Right cardiac atrium (tissue), 5 donors: ENCODE data around the gene RNF121. TPM values are rescaled to one million over a fixed set of nuclear protein-coding genes. Genes with fewer than 3 reads are reported as not detected.

ENCODE experiments used
- ATAC-seq, 2 donors: fragments of 200-7000 bp; cut with Tn5 transposase; one replicate each; pipeline versions ENCODE4 v1.8.0 to v1.9.1; 2020; ENCODE audit warnings: moderate library complexity in 2 of 2, mild to moderate bottlenecking in 1 of 2
- DNase-seq, 3 donors: peaks; one replicate each; pipeline ENCODE4 v3.0.0-alpha.2; 2020
- H3K27ac ChIP-seq: one replicate; pipeline ENCODE4 v1.5.1; 2013; ENCODE audit warnings: mild to moderate bottlenecking, low read length, control low read depth, moderate library complexity
- H3K27me3 ChIP-seq: one replicate; pipeline ENCODE4 v1.6.1; 2013; ENCODE audit not compliant: control insufficient read depth, insufficient read depth
- H3K4me1 ChIP-seq: one replicate; pipeline ENCODE4 v1.6.1; 2013; ENCODE audit warnings: low read length; ENCODE audit not compliant: control insufficient read depth, insufficient read depth
- H3K4me3 ChIP-seq: one replicate; pipeline ENCODE4 v1.5.1; 2013; ENCODE audit warnings: low read length, control low read depth
- H3K9me3 ChIP-seq: one replicate; pipeline ENCODE4 v1.6.1; 2013; ENCODE audit warnings: low read length; ENCODE audit not compliant: control insufficient read depth
- WGBS: extraction: QIAGEN DNeasy Blood & Tissue Kit; methylation state at CpG from one replicate; pipeline ENCODE4 v1.1.7; 2013; 5-methylcytosine and 5-hydroxymethylcytosine counted together
- intact Hi-C, 4 donors: fragments of 100-400 bp; cut with DNase I; formaldehyde crosslinking; loops; one replicate each; pipeline versions ENCODE4 v1.11.0 to v1.14.0; 2022 to 2023
- polyA plus RNA-seq: library from polyadenylated mRNA; stranded (reverse); fragments of 200-250 nt; gene quantifications from one replicate; pipeline ENCODE4 v1.2.3, GENCODE V29; 2013
- total RNA-seq, 4 donors: library from RNA; stranded (reverse); fragmentation: NEBNext Ultra II Directional; extraction: Animal tissue kit (Norgen Biotek cat#: 25700); gene quantifications; one replicate each; pipeline ENCODE4 v1.2.1, GENCODE V29; 2021
- donor health status: healthy with polysubstance abuse.
- donor health status: DM: no; HTN: yes; CAD: no.
- donor health status: DM: no; HTN: no; CAD: no.
- donor health status: DM: no; HTN: yes; CAD: no; lungs with severe emphysema.
- donor health status: DM: yes; HTN: yes; CAD: no.

The RNF121 gene
- total and polyA plus RNA-seq, 5 donors, result 12.2 to 26.8 (median 21.8) TPM

DNA sequence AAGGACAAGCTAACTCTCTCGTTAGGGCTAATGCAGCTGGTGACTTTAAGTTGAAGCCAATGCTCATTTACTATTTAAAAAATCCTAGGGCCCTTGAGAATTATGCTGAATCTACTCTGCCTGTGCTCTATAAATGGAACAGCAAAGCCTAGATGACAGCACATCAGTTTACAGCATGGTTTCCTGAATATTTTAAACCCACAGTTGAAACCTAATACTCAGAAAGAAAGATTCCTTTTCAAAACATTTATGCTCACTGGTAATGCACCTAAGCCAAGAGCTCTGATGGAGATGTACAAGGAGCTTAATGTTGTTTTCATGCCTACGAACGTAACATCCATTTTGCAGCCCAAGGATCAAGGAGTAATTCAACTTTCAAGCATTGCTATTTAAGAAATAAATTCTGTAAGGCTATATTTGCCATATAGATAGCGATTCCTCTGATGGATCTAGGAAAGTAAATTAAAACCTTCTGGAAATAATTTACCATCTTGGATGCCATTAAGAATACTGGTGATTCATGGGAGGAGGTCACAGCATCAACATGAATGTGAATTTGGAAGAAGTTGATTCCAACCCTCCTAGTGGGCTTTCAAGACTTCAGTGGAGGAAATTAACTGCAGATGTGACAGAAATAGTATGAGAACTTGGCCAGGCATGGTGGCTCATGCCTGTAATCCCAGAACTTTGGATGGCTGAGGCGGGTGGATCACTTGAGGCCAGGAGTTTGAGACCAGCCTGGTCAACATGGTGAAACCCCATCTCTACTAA lies 14.9 kb upstream of the RNF121 start:
- Histone ChIP-seq H3K4me3 (no peak overlapping the region), H3K4me1 (no peaks in the 10 kb centered on the region), H3K9me3 (no peaks in the 10 kb centered on the region), H3K27me3 (no peaks in the 10 kb centered on the region), H3K27ac (no peak overlapping the region)
- WGBS, result 89% methylated on average over 5 of the region's 5 CpGs
- ATAC-seq (no peak), DNase-seq (no peak)
- intact Hi-C loops, result no loop called here

GRCh38 chr11:71914617-71915189 lies 14.1 kb upstream of the RNF121 start:
- Histone ChIP-seq H3K9me3 (no peaks in the 10 kb centered on the region), H3K27ac (no peak overlapping the region), H3K4me3 (no peak overlapping the region), H3K27me3 (no peaks in the 10 kb centered on the region), H3K4me1 (no peaks in the 10 kb centered on the region)
- ATAC-seq (no peak), DNase-seq (no peak)
- WGBS, result 95% methylated on average over 7 of the region's 7 CpGs
- intact Hi-C loops, result no loop called here

- DNase-seq, result no peak
- intact Hi-C loops, result no loop called here
- H3K27ac ChIP-seq, result no peak overlapping the region
- no peak overlapping the region for H3K4me3 ChIP-seq
- H3K9me3 ChIP-seq, result no peaks in the 10 kb centered on the region
- H3K4me1 ChIP-seq, result no peaks in the 10 kb centered on the region
- no peaks in the 10 kb centered on the region for H3K27me3 ChIP-seq
- ATAC-seq, result no peak
- WGBS, result 89% methylated on average over 9 of the region's 9 CpGs
Measured at GRCh38 chr11:71917646-71918140, 11.2 kb upstream of the RNF121 start.

GRCh38 chr11:71927820-71928736 lies 768 bp upstream of the RNF121 start, which contains the start of gene XNDC1N:
TSS of gene XNDC1N (minus strand) at chr11:71928594. CDS start at chr11:71923353, 5,241 bp downstream.
- DNase-seq, result peak; percentile 46 to 78 (median 76)
- peak within 1 kb of the TSS; percentile 88 for H3K4me3 ChIP-seq
- H3K9me3 ChIP-seq, result no peaks in the 10 kb centered on the region
- WGBS, result under 1% methylated on average over 40 of the region's 40 CpGs
- ATAC-seq, result peak; percentile 93 to 94
- peak within 1 kb of the TSS; percentile 81 for H3K27ac ChIP-seq
- intact Hi-C loops, result no loop called here
- peaks cover 8% of the 10 kb centered on the region for H3K4me1 ChIP-seq
- no peaks in the 10 kb centered on the region for H3K27me3 ChIP-seq

DNA sequence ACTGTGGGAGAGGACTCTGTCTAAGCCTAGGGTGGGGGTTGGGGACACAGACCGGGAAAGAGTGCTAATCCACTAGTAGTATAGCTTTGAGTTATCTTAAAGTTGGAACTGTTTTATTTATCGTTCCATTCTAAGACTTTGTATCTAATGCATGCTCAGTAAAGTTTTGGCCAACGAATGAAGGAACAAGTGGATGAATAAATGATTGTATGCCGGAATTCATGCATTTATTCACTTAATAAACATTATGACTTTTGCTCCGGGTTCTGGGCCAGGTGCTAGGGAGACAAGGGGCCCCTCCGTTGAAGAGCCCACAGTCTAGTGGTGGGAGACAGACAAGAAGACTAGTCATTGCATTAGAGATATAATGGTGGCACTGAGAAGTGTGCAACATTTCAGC lies 645 bp downstream of the RNF121 start:
- H3K4me3 ChIP-seq, result peak overlapping the region; percentile 88
- ATAC-seq (no peak), DNase-seq (no peak)
- 6% methylated on average over 6 of the region's 6 CpGs for WGBS
- no peaks in the 10 kb centered on the region for H3K27me3 ChIP-seq
- H3K4me1 ChIP-seq, result peaks cover 8% of the 10 kb centered on the region
- no peak overlapping the region for H3K27ac ChIP-seq
- intact Hi-C loops, result no loop called here
- H3K9me3 ChIP-seq, result no peaks in the 10 kb centered on the region

DNA sequence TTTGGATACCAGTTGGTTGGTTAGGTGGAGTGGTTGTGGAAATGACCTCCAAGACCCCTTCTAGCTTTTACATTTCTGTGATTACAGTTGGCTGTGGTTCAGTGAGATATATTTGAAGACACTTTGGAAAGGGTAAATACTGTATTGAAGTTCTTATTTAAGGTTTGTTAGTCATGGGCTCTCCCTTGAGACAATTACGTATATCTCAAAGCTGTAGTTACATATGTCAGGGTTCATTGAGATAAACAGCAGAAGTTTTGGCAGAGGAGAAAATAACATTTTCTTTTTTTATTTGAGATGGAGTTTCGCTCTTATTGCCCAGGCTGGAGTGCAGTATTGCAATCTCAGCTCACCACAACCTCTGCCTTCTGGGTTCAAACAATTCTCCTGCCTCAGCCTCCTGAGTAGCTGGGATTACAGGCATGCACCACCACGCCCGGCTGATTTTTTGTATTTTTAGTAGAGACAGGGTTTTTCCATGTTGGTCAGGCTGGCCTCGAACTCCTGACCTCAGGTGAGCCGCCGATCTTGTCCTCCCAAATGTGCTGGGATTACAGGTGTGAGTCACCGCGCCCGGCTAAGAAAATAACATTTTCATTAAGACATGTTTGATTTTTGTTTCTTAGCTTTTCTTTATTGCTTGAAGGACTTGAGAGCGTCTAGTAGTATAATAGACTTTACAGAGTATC lies 1.9 kb downstream of the RNF121 start:
- H3K4me3 ChIP-seq, result no peak overlapping the region
- H3K27me3 ChIP-seq, result no peaks in the 10 kb centered on the region
- H3K27ac ChIP-seq, result no peak overlapping the region
- DNase-seq (no peak), ATAC-seq (no peak)
- H3K9me3 ChIP-seq, result no peaks in the 10 kb centered on the region
- intact Hi-C loops, result no loop called here
- 71% methylated on average over 11 of the region's 11 CpGs for WGBS
- peaks cover 8% of the 10 kb centered on the region for H3K4me1 ChIP-seq

DNA sequence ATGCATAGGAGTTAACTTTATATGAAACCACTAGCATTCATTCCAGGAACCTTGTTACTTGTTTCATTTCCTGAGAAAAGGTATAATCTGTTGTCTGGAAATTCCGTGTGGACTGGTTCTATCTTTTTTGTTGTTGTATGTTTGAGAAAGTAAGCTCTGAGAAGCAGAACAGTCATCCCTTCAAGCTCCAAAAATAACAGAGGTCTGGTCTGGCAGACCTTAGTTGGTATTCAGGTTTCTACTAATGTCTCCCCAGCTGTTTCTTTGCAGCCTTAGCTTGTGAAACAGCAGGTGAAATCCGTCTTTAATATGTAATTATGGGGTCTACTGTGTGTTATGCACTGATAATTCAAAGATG lies 2.4 kb downstream of the RNF121 start:
- 54% methylated on average over 2 of the region's 2 CpGs for WGBS
- Histone ChIP-seq H3K27ac (no peak overlapping the region), H3K27me3 (no peaks in the 10 kb centered on the region), H3K4me3 (no peak overlapping the region), H3K9me3 (no peaks in the 10 kb centered on the region), H3K4me1 (peaks cover 8% of the 10 kb centered on the region)
- DNase-seq (no peak), ATAC-seq (no peak)
- intact Hi-C loops, result no loop called here

GRCh38 chr11:71933141-71933933 lies 4.5 kb downstream of the RNF121 start:
- Histone ChIP-seq H3K4me3 (no peak overlapping the region), H3K9me3 (no peaks in the 10 kb centered on the region), H3K27ac (no peak overlapping the region), H3K27me3 (no peaks in the 10 kb centered on the region), H3K4me1 (peaks cover 8% of the 10 kb centered on the region)
- WGBS, result 86% methylated on average over 4 of the region's 4 CpGs
- DNase-seq (no peak), ATAC-seq (no peak)
- intact Hi-C loops, result no loop called here

GRCh38 chr11:71934213-71934612 lies 5.4 kb downstream of the RNF121 start:
- Histone ChIP-seq H3K27ac (no peak overlapping the region), H3K9me3 (no peaks in the 10 kb centered on the region), H3K4me3 (no peak overlapping the region), H3K4me1 (peaks cover 8% of the 10 kb centered on the region), H3K27me3 (no peaks in the 10 kb centered on the region)
- no peak for DNase-seq
- intact Hi-C loops, result no loop called here
- ATAC-seq, result no peak
- WGBS, result 37% methylated on average over 2 of the region's 2 CpGs

DNA sequence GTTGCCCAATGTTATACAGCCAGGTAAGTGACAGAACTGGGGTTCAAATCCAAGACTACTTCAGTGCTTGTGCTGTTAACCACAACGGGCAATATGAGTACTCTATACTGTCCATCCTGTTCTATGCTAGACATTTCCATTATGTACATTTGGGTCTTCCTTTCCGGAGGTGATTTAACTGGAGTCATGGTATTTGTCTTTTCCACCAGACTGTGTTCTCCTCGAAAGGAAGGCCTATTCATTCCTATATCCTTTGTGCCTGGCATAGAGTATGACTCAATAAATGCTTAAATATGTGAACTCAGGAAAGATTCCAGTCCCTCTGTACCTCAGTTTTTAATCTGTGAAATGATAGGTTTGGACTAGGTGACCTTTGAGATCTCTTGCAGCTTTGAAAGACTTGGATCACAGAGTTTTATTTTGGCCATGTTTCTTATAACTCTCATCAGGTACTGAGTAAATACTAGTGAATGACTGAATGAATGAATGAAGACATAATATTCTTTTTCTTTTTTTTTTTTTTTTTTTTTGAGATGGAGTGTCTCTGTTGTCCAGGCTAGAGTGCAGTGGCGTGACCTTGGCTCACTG lies 6.6 kb downstream of the RNF121 start:
- intact Hi-C loops, result no loop called here
- WGBS, result 88% methylated on average over 4 of the region's 4 CpGs
- no peak for DNase-seq
- no peak overlapping the region for H3K4me3 ChIP-seq
- H3K27me3 ChIP-seq, result no peaks in the 10 kb centered on the region
- no peaks in the 10 kb centered on the region for H3K9me3 ChIP-seq
- H3K4me1 ChIP-seq, result no peaks in the 10 kb centered on the region
- ATAC-seq, result no peak
- no peak overlapping the region for H3K27ac ChIP-seq
